Measurements from ENCODE around the gene EXOC4. TPM values are rescaled to one million over a fixed set of nuclear protein-coding genes. Genes with fewer than 3 reads are reported as not detected.

The EXOC4 gene
- 37.7 and 40.6 TPM in 2 replicates for total RNA-seq

DNA sequence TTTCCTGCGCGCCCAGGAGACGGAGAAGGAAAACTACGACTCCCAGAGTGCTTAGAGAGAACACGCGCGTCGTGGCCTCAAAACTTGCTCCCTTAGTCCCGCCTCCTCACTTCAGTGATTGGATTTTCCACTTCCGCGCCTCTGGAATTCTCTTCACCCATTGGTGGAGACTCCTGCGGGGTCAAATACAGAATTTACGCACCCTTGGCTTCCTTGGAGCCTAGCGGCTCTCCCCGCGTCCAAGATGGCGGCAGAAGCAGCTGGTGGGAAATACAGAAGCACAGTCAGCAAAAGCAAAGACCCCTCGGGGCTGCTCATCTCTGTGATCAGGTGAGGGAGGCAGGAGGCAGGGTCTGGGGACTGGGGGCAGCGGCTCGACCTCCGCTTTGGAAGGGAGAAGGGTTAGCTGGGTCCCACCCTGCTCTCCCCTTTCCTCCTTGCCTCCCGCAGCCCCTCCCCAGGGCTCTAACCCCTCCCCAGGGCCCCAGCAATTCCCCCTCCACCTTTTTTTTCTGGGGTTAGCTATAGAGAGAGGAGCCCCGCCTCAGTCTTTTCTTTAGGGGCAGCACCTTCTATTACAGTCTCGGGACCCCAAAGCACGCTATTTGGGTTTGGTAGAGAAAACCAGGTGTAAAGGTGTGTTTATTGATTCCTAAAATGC, at the start of gene EXOC4:
Gene EXOC4 (plus strand): TSS at position 221 of the 661 bp plus-strand sequence.

Other genes with a start within 250 kb of the EXOC4 start
- gene CHCHD3, start 171.0 kb upstream of the EXOC4 start, total RNA-seq, result 35.3 and 43.7 TPM in 2 replicates